ENCODE results near the gene TCIRG1.
"Not testable (repeated sequence)": the region's sequence is repeated elsewhere in the genome, so short reads cannot be mapped to it uniquely, and the experiment has no call there.

Gene TCIRG1

GRCh38 chr11:68090706-68091105, 51.9 kb downstream of the TCIRG1 start:
- DNase-seq = no peak

GRCh38 chr11:68092411-68092810, 53.6 kb downstream of the TCIRG1 start:
- no peak for DNase-seq

- not testable (repeated sequence) for DNase-seq
Measured at GRCh38 chr11:68092946-68093345, 54.1 kb downstream of the TCIRG1 start.

GRCh38 chr11:68093565-68093964, 54.7 kb downstream of the TCIRG1 start:
- no peak for DNase-seq

- DNase-seq = no peak
Measured at GRCh38 chr11:68096962-68097361, 58.1 kb downstream of the TCIRG1 start.

- no peak for DNase-seq
Measured at GRCh38 chr11:68099057-68099456, 60.2 kb downstream of the TCIRG1 start.

- peak; percentile 87 for DNase-seq
Measured at GRCh38 chr11:68099474-68100405, 60.9 kb downstream of the TCIRG1 start.

Data from NCI-H510A treated with DMSO at 0.1 percent for 48 hours (cell line).